Left renal cortex interstitium (tissue), 4 donors: ENCODE results near the gene MYO1B. TPM values are rescaled to one million over a fixed set of nuclear protein-coding genes. Genes with fewer than 3 reads are reported as not detected.

Experiments used
- DNase-seq, 4 donors: peaks; one replicate each; pipeline ENCODE4 v3.0.0-alpha.2; 2013; ENCODE audit warnings: low read depth in 4 of 4, low spot score in 2 of 4, missing footprints in 1 of 4
- polyA plus RNA-seq, 4 donors: library from polyadenylated mRNA; unstranded; fragments of 120-200 nt; gene quantifications; one replicate each; pipeline ENCODE4 v1.2.1, GENCODE V29; 2013; ENCODE audit not compliant: insufficient read length in 4 of 4

MYO1B gene
- polyA plus RNA-seq, 4 donors, result 94.8 to 116 (median 112) TPM

DNA sequence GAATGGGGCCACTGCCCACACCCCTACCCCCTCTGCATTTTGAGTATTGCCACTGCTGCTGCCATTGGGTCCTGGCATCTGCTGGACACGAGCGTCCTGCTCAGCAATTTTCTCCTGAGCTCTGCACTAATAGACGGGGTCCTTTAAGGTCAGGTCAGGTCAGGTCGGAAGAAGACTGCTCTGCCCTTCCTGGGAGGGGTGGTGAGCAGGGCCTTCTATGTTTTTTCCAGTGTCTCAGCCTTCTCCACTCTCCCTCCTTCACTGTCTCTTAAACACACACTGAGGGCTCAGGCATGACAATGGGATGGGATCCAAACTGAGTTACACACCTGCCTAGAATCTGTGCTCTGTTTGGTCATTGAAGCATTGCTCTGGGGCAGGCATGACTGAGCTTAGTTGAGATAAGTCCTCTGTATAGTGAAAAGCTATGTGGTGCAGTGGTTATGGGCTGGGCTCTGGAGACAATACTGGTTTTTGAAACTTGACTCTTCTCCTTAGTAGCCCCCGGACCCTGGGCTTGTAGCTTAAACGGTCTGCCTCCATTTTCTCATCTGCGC lies 10.6 kb downstream of the MYO1B start:
- no peak for DNase-seq

DNA sequence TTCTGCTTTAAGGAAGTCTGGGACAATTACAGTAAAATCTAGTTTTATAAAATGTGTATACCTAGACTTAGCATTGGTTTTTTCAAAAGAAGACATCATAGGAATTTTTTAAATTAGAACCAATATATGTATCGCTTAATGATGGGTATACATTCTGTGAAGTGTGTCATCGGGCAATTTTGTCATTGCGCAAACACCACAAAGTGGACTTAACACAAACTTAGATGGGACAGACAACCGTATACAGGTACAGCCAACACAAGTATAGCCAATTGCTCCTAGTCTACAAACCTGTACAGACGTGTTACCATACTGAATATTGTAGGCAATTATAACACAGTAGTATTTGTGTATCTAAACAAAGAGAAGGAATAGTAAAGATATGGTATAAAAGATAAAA lies 12.7 kb downstream of the MYO1B start:
- no peak for DNase-seq

DNA sequence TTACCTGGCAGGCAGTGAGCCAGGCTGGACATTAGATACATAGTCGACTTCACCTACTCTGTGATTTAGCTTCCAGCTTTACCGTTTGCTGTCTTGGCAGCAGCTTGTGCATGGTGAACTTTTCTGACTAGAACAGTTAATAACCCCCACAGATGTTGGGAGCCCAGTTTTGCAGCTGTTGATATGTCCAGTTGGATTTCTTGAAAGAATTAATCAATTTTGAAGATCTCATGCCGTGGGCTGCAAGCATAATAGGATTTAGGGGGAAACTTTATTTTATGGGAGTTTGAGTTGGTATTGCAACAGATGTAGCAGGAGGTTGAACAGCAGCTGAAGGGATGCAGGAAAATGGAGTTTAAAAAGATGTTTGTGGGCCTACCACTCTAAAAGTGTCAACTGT lies 13.8 kb downstream of the MYO1B start:
- DNase-seq, result no peak

DNA sequence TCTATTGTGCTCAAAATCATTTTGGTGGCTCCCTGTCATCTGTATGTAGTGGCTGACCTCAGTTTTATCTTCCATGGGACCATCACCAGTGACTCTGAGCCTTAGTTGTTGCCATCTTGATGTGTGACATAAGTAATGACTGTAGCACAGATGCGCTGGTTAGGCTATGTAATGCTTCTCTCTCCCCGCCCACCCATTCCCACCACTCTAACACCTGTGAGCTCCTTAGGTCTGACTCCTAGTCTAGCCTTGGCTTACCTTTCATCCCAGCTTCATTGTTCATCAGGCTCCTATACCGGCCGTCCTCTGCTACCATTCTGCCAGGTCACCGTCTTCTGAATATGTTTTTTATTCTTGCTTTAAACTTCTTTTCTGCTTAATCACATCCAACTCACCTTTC lies 17.2 kb downstream of the MYO1B start:
- DNase-seq, result no peak

DNA sequence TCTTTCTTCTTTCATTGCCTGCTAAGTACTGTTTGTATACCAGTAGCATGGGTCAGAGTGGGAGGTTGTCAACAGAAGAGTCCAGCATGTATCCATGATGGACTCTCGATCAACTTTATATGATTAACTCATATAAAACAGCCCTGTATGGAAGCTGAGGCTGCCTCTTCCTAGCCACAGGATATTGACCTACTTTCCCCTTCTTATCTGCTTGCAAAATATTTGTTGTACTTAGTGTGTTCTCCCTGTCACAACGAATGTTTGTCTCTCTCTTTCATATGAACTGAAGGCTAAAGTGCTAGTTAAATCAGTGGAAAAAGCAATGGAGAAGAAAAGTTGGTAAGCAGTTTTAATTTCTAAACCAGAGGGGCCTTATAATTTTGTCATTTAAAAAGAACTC lies 17.8 kb downstream of the MYO1B start:
- DNase-seq, result no peak

DNA sequence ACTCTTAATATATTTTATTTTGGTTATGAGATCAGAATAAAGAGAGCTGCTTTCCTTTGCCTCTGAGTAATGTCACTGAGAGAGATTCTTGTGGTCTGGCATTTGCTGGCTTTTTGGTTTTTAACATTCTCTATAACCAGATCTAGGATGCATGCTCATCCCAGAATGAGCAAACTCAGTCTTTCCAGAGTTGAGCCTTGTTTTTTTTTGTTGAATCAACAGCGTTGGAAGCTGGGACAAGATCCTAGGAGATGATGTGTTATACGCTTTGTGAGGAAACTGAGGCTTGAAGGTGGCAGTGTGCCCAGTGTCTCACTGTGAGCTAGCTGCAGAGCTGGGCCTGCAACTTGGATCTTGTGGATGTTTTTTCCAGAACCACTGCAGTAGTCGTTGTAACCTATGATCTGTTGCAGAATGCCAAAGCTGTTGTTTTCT lies 19.5 kb downstream of the MYO1B start:
- DNase-seq, result no peak

DNA sequence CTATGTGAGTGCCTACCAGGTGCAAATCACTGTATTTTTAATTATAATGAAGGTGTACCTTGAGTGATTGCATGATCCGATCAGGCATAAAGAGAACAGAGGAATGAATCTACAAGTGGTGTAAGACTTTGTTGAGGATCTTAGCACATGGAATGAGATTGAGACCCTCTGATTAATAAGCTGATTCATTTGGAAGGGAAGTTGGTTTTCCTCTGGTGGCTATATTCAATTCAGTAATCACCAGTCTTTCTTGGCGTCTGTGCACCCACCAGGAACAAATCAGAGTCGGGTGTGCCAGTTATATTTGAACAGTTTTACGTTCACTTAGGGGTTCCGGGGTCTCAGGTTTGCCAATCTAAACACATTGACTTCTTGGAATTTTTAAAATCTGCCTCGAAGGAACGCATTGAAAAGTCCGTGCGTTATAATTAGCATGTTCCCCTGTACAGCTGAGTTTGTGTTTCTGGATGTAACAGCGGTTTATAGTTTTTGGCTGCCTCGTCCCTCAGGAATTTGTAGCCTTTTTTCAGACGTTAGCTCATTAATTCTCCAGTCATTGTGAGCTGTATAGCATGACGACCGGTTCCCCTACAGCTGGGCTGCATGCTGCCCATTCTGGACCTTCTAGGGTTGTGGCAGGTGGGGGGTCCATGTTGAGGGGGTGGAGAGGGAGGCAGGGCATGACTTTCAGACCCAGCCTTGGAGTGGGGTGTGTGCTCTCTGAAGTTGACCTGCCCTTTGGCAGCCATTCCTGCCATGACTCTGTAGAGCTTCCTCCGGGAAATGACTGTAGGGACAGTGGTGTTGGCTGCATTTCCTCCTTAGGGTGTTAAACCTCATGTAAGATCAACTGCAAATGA lies 20.3 kb downstream of the MYO1B start:
- peak in 2 of 4 donors; percentile 49 to 65 for DNase-seq

DNA sequence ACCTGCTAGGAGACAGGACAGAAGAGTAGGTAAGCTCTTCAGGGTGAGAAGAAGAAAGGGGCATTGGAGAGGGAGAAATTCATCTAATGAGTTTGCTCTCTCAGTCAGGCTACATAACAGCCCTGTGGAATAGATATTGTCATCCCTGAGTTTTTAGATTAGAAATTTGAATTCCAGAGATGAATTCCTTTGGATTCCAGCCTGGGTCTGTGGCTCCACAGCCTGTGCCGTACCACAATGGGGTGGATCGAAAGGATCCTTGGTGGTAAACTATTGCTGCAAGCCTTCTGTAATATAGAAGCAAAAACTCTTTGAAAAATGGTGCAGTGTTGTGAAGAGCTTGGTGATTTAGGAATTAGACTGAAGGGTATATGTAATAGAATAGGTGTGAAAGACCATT lies 21.0 kb downstream of the MYO1B start:
- no peak for DNase-seq

DNA sequence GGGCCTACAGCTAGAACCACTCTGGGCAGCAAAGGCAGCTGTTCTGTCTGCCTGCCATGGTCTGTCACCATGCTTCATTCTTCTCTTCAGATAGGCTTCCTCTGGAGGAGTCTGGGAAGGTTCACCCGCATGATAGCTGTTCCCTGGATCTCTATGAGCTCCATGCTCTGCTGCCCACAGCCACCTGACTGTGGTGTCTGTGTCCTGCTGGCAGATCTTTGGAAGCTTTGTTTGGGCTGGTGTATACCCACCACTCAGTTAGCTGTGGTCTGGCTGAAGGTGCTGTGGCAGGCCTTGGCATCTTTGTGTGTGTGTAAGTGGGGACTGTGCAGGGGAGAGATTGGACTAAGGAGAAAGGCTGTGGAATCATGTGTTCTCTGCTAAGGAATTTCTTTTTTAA lies 23.4 kb downstream of the MYO1B start:
- no peak for DNase-seq

DNA sequence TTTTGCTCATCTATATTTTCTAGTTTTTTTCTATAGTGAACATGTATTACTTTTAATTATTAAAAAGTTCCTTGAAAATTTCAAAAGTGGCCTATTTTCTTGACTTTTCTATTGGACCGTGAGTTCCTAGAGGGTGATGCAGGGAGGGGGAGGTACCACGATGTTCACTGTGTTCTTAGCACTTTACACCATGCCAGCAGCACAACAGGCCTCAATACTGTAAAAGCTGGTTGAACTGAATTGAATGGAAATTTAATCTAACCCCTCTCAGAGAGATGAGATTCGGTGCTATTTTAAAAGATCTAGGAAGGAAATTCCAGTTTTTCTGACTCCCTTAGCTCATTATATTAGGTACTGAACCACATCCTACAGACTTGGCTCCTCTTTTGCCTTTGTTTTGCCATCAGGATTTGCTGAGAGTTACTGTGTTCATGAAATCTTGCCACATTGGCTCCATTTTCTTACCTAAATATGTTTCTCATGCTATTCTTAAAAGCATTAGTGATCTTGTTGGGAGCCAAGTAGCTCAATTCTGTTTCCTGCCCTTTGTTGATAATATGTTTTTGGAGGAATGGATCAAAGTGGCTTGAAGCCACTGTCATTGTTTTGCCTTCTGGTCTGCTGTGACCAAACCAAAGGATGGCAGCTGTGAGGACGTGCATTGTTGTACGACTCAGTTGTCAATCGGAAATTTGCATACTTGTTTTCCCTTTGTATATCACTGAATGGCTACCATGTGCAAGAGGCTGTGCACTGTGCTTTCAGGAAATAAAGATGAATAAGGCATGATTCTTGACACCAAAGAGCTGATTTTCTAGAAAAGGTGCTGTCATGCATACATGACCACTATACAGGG lies 25.3 kb downstream of the MYO1B start:
- no peak for DNase-seq

DNA sequence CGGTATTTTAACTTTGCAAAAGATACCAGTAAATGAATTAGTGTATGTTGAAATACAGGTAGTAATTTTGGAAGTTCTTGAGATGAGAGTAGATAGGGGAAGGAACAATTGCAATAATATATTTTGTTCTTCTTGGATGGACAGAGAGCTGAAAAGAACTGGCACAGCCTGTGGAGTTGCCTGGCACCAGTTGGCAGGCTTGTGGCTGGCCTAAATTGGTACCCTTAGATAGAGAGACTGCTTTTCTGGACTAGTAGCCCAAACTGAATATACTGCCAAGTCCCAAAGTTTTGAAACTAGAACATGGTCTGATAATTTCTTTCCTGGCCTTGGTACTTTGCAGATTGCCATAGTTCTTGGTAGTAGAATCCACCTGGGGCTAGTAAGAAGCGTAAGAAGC lies 26.9 kb downstream of the MYO1B start:
- DNase-seq, result no peak

DNA sequence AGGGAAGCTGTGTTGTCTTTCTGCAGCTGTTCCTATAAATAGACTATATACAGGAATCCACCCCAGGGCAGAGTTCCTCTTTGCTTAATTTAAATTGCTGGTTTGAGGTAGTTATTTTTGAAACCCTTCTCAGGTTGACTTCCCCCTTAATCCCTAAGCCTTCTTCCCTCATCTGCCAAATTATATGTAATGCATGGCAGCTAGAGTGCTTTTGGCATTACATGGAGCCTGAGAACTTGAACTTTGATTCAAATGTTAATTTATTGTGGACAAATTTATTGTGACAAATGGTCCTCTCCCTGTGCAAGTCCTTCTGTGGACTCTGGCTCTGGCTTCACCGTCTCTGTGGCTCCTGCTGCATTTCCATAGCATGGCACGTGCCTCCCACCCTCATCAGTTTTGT lies 29.2 kb downstream of the MYO1B start:
- DNase-seq, result no peak

DNA sequence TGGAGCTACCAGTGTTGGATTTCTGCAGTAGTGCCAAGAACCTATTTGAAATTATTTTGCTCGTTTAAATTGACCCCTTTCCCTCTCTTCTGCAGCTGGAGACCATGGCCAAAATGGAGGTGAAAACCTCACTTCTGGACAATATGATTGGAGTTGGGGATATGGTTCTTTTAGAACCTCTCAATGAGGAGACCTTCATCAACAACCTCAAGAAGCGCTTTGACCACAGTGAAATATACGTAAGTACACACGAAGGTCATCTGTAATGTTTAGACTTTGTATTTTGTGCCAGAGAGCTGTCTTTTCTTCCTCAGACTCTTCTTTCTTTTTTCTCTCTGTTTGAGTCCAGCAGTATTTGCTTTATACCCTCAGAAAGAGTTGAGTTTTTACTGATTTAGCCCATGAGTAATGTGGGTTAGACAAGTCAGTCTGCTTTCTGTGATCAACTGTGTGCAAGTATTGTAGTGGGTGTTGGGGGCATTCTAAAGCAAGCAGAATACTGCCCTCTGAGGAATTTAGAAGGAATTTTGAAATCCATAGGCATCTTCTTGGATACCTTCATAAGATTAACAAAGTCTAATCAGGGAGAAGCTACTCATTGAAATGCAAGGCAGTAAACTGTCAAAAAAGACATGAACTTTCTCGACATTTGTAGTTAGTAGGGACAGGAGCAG lies 31.7 kb downstream of the MYO1B start:
- no peak for DNase-seq

DNA sequence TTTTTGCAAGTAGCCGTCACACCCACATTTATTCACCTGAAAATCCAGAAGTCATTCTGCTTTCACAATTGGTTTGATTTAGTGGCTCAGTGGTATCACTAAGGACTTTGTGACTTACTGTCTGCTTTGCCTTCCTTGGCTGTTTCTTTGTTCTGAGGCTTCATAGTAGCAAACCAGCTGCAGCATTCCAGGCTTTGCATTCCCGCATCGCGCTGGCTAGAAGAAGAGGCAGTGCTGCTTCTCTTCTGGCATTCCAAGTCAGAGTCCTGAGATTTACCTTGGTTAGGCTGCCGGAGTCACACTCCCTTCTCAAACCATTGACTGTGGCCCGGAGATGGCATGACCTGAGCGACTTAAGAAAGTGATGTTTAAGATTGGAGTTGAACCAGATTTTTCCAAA lies 35.1 kb downstream of the MYO1B start:
- no peak for DNase-seq

DNA sequence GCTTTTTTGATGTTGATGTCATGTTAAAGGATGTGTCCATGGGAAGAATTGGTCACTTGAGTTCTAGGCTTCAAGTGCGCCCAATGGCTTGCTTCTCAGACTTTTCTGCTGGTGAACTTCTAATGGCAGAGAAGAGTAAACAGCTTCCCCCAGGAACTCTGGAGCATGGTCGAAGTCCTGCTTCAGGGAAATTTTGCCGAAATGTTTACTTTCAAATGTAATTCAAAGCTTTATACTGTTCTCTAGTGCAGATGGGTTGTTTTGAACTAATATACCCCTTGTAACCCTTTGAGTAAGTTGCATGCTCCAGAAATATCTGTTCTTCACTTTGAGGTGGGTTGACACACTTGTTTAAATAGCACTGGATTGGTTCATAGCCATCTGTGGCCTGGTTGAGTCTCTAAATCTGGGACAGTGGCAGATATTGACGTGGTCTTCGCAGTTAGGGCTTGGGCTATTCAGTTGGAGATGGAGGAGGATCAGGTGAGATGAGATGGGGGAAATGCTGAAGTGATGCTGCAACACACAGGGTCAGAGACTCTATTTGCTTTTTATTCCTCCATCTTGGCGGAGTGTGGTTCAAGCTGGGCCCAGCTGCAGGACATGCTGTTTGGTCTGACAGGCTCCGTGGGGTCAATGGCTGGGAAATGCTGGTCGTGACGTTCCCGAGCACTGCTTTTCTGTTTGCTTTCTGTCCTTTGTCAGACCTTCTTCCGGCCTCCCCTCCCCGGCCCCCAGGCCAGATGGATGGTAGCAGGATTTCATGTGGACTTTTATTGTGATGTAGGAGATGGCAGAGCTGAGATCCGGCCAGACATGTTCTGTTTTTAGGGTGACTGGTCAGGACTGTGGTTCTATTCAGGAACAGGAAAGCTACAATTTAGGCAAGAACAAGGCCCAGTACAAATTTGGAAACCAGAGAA lies 35.9 kb downstream of the MYO1B start:
- DNase-seq, result no peak

DNA sequence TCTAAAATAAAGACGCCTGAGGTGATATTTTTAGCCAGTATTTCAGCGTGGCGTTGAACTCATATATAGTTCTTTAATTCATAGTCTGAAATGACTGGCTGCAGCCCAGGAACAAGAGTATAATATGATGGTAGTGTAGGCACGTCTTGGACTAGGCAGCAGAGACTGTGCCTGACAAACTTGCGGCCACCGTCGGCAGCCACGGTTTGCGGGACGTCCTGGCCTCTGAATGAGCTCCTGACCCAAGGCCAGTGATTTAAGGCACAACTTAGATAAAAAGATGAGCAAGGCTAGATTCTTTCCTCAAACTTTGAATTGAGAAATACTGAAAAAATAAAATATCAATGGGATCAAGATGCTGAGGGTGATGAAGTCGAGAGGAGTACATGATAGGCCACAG lies 40.0 kb downstream of the MYO1B start:
- DNase-seq, result no peak

DNA sequence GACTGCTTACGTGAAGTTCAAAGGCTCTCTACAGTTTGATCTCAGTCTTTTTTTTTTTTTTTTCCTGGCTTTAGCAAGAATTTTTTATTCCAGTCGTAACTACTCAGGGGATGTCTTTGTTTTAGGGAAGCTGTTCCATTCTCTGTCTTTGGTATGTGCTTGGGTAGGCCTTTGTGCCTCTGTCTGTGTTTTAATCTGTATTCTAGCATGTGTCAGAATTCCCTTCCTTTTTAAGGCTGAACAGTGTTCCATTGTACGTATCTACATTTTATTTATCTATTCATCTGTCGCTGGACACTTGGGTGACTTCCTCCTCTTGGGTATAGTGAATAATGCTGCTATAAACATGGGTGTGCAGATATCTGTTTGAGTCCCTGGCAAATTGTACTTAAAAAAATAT lies 42.6 kb downstream of the MYO1B start:
- DNase-seq, result no peak

DNA sequence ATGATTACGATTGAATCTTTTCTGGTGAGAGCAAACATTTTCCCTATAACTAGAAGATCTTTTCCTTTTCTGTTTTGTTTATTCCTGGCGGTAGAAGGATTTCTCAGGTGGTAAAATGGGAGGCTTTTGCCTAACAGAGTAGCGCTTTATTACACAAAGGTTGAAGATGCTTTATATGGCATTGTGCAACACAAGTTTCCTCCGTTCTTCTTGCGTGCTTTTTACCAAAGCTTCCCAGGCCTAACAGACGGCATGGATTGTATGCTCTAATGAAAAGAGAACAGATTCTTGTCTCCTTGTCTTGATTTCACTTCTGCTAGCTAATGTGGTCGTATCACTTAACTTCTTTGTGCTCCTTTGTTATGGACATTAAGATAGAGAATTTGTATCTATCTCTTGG lies 43.8 kb downstream of the MYO1B start:
- no peak for DNase-seq

DNA sequence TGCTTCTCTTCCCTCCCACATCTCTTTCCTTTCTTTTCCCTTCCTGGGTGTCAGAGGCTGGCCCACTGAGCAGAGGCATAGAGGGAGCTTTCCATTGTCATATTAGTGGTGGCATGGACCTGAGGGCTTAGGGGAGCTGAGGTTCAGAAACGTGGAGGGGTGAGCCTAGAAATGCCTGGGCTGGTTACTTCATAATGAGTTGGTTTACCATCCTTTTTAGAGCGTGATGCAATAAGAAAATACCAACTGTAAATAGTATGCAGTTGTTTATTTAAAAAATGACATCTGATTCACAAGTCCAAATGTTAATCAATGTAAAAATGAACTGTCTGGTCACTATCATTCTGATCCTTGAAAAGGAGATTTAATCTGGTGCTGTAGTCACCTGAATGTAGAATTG lies 46.3 kb downstream of the MYO1B start:
- DNase-seq, result no peak

DNA sequence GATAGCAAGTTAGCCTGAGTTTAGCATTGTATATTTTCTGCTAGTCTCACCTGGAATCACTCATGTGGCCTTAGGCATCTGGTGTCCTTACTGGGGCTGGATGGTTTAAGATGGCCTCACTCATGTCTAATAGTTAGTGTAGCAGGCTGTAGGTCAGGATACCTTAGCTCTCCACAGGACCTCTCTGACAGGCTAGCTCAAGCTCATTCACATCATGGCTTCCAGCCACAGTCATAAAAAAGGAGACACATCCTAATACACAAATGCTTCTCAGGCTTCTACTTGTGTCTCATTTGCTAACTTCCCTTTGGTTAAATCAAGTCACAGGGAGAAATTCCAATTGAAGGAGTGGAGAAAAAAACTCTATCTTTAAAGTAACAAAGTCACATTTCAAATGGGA lies 47.7 kb downstream of the MYO1B start:
- no peak for DNase-seq
